Prostate gland (tissue), 2 donors: ENCODE measurements around the gene PRKACB.
"Not testable (repeated sequence)": the region's sequence is repeated elsewhere in the genome, so short reads cannot be mapped to it uniquely, and the experiment has no call there.

ENCODE experiments used
- POLR2A ChIP-seq: fragments of 450-650 bp; IDR thresholded peaks from one replicate; pipeline ENCODE4 v1.6.1; 2016; ENCODE audit warnings: antibody characterized with exemption, mild to moderate bottlenecking
- TF ChIP-seq, protein P1 (sequence below), 4 experiments: fragments of 200-600 bp in 2 of 4; fragments of 450-650 bp in 2 of 4; sonication (generic) in 2 of 4; IDR thresholded peaks; 1 replicate in 3 of 4; 2 replicates in 1 of 4; pipeline ENCODE4 v1.5.1; 2016 to 2019; ENCODE audit warnings: antibody characterized with exemption in 4 of 4, mild to moderate bottlenecking in 2 of 4, moderate library complexity in 2 of 4

- not testable (repeated sequence) for TF ChIP-seq POLR2A
- TF ChIP-seq, protein P1, sequence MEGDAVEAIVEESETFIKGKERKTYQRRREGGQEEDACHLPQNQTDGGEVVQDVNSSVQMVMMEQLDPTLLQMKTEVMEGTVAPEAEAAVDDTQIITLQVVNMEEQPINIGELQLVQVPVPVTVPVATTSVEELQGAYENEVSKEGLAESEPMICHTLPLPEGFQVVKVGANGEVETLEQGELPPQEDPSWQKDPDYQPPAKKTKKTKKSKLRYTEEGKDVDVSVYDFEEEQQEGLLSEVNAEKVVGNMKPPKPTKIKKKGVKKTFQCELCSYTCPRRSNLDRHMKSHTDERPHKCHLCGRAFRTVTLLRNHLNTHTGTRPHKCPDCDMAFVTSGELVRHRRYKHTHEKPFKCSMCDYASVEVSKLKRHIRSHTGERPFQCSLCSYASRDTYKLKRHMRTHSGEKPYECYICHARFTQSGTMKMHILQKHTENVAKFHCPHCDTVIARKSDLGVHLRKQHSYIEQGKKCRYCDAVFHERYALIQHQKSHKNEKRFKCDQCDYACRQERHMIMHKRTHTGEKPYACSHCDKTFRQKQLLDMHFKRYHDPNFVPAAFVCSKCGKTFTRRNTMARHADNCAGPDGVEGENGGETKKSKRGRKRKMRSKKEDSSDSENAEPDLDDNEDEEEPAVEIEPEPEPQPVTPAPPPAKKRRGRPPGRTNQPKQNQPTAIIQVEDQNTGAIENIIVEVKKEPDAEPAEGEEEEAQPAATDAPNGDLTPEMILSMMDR (IDR thresholded peaks at IDR 0.05): not testable (repeated sequence)
Measured at GRCh38 chr1:84287389-84287788, 143.3 kb downstream of the PRKACB start.
